Activated gamma-delta T cell treated with Interleukin-2 at 50 U/mL for 16 hours (primary cell): ENCODE measurements around the gene ABR.
"Not testable (repeated sequence)": the region's sequence is repeated elsewhere in the genome, so short reads cannot be mapped to it uniquely, and the experiment has no call there.

Experiments used
- DNase-seq: peaks from one replicate; pipeline ENCODE4 v3.0.0-alpha.2; 2020

Gene ABR

DNA sequence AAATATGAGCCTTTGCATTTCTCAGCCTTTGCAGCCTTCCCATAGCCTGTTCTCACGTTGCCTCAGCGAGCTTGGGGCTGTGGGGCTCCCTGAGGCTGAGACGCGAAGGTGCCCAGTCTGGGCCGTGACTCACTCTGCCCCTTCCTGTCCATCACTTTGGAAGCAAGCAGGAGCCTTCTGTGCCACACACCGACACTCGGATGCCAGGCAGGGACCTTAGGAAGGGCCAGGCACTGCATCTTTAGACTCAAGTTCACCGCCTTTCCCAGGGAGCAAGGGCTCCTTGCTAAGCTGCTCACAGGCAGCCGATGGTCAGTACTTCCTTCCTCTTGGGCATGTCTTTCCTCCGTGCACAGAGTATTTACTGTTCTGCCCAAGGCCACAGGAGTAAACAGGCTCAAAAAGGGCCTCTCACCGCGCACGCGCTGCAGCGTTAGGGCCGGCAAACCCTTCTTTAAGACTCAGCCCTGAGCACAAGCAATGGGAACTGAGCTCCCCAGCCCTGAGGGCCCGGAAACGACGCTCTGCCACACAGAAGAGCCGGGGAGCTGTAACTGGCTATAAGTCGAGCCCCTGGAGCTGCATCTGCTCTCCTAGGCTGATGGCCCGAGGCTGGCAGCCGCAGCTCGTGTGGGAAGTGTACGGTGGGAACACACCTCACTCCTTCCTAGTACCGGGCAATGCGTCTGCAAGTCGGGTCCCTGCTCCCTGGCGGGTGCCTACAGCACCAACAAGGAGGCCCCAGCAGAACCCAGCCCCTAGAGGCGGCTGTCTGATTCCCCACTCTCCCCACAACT, 175.6 kb downstream of the ABR start:
- DNase-seq: no peak

DNA sequence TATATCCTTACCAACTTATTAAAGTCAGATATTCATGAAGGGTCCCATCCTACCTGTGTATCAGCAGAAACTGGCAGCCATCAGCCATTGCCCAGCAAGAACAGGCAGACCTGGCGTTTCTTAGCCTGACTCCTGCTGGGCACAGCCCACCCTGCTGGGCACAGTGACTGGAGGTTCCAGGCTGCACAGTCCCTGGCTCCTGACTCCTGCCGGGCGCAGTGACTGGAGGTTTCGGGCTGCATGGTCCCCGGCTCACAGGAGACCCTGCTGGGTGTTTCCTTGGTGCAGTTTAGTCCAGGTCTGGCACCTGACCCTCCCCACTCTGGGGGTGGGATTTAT, 176.2 kb downstream of the ABR start:
- no peak for DNase-seq

DNA sequence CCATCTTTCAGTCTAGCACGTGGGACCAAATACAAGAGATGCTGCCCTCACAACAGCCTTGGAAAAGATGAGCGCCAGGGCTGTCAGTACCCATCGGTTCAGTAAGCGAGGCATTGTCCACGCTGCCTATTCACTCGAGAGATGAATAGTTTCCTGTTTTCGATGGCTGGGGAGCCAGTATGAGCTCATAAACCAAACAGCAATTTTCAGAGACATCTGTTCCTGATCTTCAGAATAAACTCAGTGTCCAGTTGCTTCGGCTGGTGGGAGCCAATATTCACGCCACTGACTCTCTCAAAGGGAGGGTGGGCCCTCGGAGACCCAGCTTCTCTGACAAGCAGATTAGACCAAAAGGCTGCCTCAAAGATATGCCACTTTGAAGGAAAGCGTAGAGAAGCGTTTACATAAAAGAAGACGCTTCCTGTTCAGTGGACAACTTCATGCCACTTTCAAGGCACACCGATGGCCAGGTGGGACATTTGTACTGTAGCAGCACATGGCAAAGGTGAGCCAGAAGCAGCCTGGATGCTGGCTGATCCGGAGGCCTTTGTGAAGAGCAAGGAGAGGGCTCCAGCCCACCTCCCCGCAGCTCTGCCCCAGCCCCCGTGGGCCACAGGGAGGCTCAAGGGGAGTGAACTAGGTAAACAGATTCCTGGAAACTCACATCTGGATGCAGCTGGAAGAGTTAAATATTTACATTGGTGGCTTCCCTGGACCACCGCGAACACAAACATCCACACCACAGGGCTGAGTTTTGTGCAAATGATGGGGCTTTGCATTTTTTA, 176.8 kb downstream of the ABR start:
- no peak for DNase-seq

DNA sequence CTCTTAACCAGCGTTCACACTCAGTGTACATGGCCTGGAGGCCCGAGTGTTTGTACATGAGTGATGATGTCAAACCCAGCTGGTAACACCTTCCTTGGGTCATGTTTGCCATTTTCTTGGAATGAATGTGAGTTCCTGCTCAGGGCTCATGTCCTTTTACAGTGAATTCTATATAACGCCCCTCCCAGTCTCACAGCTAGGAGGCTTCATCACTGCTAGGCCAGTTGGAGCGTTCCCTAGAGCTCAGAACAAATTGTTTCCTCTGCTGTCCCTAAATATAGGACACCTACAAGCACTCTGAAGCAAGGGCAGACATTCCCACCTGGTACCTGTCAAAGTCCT, 177.4 kb downstream of the ABR start:
- no peak for DNase-seq

DNA sequence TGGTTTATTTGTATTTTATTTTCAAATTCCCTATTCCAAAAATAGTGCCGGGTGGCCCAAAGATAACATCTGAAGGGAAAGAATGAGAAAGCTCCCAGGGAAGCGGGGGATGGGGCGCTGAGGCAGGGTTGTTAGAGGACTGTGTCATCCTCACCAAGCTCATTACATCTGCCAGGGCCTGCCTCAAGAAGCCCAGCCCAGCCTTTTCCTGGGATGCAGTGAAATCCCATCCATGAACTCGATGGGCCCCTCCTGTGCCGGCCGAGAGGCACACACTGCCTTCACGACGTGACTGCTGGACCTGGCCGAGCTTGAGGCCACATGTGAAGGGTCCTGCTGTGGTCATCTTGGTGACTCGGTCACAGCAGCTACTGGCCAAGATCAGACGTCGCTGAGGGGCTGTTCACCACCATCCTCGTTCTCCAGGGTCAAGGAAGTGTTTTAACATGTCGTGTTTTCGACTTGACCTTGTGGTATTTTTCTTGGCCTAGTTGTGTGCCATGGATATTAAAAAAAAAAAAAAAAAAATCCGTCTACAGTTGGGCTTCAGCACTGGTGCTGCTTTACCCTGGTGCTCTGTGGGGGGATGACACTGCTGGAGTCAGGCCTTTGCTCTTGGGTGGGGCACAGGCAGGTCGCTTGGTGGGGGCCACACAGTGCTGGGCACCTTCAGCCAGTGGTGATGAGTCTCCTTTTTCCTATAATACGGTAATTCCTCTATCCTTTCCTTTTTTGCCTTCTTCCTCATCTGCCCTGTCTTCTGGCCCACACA, 178.0 kb downstream of the ABR start:
- no peak for DNase-seq

DNA sequence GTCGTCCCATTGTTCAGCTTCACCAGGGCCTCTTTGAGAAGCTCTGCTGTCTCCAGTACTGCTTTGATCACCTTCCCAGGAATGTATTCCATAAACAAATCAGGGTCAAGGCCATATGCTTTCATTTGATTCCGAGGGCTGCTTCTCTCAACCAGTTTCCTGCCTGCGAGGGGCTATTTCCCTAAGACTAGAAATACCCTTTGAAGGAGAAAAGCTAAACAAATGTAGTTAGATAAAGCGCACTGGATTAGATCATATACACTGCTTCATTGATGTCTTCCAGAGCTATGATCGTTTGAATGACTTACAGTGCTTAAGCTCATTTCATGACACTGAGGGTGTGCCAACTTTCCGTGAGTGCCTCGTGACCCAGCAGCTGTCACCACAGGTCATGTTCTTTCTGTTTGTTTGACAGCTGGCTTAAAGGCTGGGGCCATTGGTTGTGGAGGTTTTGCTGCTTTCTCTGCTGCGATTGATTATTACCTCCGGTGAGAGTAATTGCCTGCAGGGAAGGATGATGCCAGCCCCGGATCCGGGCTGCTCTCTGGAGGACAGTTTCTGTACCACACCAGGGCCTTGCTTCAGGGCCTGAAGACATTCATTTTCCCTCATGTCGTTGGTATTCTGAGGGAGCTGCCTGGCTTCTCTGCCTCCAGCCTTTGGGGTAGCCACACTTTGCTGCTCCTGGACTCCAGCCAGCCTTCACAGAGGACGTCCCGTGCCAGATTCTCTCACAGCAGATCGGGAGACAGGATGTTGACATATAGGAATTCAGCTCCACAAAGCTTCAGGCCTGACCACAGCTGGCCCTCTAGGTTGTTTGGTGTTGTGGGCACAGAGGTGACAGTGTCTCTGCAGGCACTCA, 179.0 kb downstream of the ABR start:
- no peak for DNase-seq

DNA sequence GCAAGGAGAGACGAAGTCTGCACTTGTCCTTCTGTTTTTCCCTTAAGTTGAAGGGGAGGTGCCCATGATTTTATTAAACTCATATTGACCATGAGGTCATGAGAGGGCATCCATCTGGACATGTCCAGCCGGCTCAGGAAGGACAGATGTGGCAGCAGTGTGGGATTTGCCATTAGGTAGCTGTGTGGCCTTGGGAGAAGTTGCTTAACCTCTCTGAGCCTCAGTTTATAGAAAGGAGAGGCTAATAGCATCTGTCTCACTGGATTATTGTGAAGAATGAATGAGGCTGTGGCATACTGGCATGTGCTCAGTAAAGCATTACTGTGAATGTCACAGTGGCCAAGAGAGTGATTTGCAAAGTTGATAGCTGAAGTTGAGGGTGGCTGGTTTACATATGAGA, 181.7 kb downstream of the ABR start:
- DNase-seq: no peak

DNA sequence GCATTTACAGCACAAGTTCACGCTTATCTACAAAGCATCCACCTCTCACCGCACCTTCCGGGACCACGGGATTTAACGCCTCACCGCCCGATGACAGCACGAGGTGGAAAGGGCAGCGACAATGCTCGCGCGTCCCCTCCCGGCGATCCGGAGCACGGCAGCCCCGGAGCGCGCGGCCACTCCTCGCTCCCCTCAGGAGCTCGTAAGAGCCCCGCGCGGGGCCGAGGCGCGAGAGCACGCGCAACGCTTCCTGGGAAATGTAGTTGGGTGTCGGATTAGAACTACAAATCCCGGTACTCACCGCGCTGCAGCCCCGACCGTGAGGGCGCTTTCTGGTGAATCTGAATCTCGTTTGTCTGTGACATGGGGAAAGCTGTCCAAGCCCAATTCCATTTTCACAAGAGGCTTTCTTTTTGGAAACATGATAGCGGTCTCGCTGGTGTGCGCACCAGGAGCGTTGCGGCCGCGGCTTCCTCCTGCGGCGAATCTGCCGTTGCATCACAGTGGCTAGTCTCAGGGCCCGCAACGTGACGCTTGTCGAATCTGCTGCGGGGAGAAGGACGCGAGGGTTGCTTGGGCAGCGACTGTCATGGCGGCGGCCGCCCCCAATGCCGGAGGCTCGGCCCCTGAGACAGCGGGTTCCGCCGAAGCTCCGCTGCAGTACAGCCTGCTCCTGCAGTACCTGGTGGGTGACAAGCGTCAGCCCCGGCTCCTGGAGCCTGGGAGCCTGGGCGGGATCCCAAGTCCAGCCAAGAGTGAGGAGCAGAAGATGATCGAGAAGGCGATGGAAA, 183.0 kb downstream of the ABR start, which contains the start of gene TIMM22:
TSS of gene TIMM22 (plus strand) at position 576 of the 791 bp plus-strand sequence. CDS start at position 590, 14 bp downstream.
- DNase-seq: peak; percentile 89

DNA sequence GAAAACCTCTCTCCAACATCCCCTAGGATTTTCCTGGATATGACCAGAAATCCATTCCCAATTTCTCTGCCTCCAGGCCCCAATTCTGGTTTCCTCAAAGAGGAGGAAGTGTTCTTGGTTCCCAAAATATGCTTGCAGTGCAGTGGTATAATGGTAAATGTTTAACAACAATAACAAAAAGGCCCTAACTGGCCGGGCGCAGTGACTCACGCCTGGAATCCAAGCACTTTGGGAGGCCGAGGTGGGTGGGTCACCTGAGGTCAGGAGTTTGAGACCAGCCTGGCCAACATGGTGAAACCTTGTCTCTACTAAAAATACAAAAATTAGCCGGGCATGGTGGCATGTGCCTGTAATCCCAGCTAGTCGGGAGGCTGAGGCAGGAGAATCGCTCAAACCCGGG, 184.5 kb downstream of the ABR start:
- not testable (repeated sequence) for DNase-seq

DNA sequence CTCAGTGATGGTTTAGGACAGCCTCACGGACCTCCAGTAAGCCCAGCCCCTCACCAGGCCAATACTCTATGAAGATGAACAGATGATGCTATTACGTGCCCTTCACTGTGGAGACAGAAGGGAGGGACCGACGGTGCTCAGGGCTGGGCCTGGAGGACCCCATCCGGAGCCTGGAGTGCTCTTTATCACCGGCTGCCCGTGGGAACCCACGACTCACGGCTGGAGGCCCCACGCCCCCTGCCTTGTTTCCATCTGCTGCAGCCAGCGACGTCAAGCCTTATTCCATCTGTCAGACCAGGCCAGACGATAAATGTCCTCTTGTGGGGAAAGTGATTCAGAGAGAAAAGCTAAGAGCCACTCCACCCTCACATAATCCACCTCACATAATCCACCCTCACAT, 186.8 kb downstream of the ABR start:
- no peak for DNase-seq

DNA sequence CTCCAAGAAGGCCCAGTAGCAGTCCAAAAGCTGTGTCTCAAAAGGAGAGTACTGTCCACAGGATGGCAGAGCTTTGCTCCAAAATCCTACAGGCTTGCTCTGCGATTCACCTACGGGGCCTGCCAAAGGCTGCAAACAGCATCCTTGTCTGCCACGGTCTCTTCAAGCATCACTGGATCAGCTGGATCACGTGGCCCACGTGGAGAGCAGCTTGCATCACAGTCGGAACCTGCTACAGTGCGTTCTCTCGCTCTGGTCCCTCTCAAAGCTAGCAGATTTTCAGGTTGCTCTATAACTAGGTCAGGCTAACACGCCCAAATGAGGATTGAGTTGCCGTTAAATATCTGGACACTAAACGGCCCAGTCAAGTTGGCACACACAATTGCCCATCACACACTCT, 191.2 kb downstream of the ABR start:
- DNase-seq: no peak

DNA sequence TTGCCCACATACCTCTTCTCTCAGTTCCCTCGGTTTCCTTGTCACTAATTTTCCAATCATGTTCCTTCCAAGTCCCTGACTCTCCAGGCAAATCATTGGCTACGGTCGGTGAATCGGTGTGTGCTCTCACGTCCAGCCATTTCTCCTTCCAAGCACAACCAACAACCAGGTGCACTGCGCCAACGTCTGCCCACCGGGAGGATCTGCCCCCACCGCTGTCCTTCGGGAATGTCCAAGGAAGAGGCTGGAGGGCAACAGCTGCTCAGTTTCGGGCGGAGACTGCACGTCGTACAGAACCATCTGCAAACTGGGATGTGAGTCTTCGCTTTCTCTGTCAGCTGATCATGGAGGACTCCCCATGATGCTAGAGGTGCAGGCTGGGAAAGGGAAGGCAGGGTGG, 191.8 kb downstream of the ABR start:
- no peak for DNase-seq

DNA sequence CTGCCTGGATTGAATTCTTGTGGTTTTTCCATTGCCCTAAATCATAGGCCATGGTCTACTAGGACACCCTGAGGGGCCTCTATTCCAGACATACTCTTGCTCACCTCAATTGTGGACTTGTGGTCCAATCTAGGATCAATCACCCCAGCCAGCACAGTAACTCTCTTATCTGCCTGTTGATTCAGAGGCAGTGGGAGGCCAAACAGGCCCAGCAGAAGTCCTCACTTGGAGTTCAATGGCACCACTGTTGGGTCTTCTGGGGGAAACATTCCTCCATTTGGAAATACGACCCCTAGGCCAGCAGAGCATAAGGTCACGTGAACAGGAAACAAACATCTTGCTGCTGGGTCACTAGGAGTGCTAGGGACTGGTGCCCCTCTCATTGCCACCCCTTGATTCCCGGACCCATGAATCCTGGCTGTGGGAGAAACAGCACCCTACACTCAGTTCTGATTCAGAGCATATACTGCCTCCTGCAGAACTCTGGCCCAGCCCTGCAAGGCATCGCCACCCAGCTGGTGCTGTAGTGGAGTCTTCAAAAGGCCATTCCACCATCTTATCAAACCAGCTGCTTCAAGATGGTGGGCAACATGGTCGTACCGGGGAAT, 193.4 kb downstream of the ABR start:
- DNase-seq: no peak

DNA sequence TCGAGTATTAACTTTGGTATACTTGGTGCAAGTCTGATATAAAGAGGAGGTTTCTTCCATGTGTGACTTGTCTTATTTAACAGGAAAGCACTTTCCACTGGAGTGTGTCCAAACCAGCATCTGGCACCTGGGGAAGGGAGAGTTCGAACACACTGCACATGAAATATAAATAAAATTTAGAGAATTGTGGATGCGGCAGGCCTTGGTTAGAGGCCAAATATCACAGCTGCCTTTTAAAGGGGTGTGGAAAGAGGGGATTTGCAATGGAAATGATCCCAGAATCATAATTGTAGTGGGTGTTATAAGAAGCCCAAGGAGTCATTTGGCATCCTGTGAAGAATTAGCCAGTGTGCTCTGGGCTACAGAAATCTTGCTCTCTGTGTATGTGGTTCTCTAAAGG, 195.9 kb downstream of the ABR start:
- no peak for DNase-seq

DNA sequence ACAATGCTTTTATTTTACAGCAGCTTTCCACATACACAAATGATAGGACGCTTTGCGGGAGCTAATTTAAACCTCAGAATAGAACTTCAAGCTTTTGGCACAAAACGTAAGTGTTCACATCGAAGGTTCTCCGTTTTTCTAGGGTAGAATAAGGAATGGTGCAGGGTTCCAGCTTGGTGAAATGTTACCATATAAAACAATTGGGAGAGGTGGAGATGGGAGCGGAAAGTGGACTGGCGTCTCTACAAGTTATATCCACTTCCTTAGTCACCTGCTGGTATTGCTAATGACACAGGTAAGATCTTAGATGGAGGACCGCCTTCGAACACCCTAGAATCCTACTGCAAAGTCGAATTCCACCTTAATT, 198.5 kb downstream of the ABR start:
- DNase-seq: no peak

DNA sequence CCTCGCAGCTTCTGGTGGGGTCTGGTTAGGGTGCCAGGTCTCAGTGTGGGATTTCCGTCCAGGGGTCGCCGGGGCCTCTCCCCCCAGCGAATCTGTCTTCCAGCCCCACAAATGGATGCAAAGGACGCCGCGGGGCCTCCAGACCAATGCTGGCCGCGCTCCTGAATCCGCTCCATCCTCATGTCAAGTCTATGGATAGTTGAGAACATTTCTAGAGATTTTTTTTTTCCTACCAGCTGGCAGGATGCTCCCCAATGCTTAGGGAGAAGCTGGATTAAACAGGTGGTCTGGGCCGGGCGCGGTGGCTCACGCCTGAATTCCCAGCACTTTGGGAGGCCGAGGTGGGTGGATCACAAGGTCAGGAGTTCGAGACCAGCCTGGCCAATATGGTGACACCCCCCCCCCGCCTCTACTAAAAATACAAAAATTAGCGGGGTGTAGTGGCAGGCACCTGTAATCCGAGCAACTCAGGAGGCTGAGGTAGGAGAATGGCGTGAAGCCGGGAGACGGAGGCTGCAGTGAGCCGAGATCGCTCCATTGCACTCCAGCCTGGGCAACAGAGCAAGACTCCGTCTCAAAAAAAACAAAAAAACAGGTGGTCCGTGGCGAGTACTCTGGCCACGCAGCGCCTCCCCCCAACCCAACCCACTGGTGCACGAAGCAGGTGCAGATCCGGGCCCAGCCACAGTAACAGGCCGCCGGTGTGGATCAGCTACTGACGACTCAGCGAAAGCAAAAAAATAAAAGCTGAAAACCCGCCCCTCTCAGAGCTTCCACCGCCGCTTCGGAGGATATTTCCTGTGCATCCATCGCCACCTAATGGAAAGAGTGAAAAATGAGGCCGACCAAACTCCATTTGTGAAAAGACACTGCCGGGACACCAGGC, 199.1 kb downstream of the ABR start:
- DNase-seq: peak; percentile 71

DNA sequence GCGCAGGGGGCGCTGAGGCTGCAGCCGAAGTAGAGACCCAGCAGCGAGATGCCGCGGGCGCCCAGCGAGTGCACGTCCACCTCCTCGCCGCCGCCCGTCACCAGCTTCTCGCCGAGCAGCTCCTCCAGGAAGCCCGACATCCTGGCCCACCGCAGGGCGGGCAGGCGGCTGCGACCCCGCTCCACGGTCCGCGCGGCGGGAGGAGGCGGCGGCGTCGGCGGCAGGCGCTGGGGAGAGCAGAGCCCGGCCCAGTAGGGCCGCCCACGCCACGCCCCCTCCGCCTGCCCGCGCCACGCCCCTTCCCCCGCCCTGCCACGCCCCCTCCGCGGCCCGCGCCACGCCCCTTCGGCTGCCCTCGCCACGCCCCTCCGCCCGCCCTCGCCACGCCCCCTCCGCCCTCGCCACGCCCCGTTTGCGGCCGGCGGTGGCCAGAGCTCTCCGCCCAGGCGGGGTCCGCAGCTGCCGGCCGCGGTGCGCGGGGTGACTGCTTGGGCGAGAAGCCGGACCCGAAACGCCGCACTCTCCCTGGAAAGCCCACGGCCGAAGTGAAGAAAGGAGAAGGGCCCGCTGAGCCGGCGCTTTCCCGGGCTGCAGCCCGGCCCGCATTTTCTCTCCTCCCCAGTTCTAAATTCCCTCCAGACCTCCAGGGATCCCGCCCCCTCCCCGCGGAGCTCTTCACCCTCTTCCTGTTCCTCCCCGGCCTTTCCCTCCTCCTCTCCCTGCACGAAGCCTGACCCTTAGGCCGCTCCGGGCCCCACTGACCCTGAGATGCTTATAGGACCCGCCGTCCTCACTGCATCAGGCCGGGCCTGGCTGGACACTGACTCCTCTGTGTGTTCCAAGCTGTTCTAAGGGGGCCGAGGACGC, 200.0 kb downstream of the ABR start, which contains the start of gene NXN:
TSS of gene NXN (minus strand) at position 238 of the 867 bp plus-strand sequence.
- peak; percentile 91 for DNase-seq

DNA sequence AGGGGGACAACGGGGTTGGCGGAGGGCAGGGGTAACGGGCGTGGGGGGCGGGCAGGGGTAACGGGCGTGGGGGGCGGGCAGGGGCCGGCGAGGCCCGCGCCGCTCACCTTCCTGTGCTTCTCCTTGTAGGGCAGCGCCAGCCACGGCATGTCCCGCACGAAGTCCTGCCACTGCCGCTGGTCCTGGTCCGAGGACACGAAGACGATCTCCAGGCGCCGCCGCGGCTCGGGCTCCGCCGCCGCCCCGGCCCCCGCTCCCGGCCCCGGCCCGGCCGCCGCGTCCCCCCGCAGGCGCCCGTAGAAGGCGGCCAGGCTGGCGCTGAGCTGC, 200.6 kb downstream of the ABR start:
- DNase-seq: no peak
